HFF-Myc (cell line): ENCODE data around the gene SPRR5.

ENCODE experiments used
- DNase-seq: peaks from one replicate; pipeline ENCODE4 v3.0.0-alpha.2; 2011; ENCODE audit warnings: low read depth; ENCODE audit errors: extremely low read depth
- H3K4me3 ChIP-seq: replicated peaks from 2 replicates; pipeline ENCODE4 v1.5.1; 2011; ENCODE audit warnings: low read depth, mild to moderate bottlenecking, control low read depth, low read length
- TF ChIP-seq, protein P1 (sequence below): IDR thresholded peaks from 2 replicates; pipeline ENCODE4 v1.5.1; 2012; ENCODE audit warnings: mild to moderate bottlenecking, low read depth, low read length, control low read depth; ENCODE audit errors: missing control alignments

SPRR5 gene

DNA sequence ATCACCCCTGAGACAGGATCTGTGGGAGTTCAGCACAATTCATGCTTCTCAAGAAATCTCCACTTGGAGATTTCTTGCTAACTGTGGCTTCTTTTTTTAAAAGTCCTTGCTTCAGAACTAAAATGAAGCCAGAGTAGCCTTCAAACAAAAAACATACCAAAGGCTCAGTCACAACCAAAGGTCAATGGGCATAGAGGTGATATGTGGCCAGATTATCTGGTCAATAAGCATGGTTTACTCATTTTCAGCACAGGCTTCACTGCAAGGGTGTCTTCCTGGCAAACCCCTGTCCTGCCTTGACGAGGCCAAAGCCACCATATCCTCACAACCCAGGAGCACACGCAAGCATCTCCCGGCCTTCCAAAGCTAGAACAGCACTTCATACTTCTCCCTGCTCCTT, 12.3 kb downstream of the SPRR5 start:
- H3K4me3 ChIP-seq, result no peak overlapping the region
- DNase-seq, result no peak
- TF ChIP-seq, protein P1, sequence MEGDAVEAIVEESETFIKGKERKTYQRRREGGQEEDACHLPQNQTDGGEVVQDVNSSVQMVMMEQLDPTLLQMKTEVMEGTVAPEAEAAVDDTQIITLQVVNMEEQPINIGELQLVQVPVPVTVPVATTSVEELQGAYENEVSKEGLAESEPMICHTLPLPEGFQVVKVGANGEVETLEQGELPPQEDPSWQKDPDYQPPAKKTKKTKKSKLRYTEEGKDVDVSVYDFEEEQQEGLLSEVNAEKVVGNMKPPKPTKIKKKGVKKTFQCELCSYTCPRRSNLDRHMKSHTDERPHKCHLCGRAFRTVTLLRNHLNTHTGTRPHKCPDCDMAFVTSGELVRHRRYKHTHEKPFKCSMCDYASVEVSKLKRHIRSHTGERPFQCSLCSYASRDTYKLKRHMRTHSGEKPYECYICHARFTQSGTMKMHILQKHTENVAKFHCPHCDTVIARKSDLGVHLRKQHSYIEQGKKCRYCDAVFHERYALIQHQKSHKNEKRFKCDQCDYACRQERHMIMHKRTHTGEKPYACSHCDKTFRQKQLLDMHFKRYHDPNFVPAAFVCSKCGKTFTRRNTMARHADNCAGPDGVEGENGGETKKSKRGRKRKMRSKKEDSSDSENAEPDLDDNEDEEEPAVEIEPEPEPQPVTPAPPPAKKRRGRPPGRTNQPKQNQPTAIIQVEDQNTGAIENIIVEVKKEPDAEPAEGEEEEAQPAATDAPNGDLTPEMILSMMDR, result no peak

DNA sequence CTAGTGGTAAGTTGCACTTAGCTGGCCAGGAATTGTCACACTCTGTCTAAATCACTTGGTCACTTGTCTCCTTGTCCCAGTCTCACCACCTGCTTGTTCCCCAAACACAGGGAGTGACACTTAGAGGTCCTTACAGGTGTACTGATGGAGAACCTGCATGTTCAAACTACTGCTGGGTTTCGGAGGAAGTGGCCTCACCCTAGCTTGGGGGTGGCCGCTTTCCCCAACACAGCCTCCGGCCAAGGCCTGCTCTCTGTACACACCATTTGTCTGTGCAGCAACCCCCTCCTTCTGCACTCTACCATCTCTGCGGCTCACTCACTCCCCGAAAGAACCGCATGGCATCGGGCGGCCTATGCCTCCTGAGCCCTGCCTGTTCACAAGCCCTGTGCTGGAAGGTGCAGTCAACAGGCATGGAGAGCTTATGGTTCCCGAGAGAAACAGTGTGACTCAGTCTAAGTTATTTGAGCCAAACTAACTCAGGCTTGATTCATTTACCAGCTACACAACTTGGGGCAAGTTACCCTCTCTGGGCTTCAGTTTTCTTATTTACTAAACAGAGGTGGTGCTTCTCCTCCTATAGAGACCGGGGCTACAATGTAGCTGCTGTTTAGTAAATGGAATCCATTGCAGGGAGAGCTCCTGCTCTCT, 12.9 kb downstream of the SPRR5 start:
- TF ChIP-seq, protein P1, result no peak
- DNase-seq, result no peak
- no peak overlapping the region for H3K4me3 ChIP-seq

DNA sequence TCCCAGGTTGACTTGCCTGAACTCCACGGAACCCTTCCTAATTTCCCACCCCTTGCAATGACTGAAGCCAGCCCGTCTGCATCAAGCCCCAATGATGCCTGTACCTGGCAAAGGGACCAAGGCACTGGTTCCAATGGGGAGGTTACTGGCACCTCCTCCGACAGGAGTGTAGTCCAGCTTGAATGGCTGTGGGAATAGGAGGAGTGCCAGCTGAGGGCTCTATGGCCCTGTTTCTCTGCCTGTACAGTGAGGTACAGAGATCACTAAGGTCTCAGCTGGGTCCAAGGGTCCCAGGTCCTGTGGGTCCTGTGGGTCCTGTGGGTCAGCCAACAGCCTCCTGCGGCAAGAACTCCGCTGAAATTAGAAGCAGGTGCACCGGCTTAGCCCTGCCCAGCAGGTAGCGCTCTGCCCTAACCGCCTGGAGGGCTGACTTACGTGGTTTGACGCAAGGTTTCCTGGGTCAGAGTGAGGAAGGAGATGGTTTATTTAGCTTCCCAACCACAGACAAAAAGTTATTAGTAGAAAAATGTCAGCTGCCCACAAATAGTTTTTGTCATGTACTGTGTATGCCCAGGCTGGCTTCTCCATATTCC, 13.5 kb downstream of the SPRR5 start:
- TF ChIP-seq, protein P1, result no peak
- DNase-seq, result no peak
- no peak overlapping the region for H3K4me3 ChIP-seq

DNA sequence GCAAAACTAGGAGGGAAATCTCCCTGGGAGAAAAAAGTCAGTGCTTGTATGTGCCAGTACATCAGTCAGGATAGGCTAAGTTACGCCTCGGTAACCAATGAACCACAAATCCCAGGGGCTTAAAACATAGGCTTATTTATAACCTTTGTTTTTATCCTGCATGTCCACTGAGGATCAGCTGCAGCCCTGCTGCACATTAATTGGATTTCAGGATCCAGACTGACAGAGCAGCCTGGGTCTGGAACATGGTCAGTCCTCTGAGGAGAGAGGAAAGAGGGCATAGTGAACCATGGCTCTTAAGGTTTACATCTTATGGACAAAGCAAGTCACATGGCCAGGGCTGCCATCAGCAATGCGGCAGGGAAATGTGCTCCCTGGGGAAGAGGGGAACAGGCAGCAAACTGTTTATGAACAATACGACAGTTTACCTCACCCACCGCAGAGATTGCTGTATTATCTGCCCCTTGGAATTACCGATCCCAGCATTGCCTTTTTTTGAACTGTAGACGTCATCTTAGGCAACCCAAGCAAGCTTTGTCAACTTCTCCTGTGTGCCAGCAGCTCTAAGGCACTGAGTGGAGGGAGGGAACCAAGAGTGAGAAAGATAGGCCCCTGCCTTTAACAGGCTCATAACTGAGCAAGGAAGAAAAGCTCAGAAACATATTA, 14.4 kb downstream of the SPRR5 start:
- no peak for DNase-seq
- no peak overlapping the region for H3K4me3 ChIP-seq
- TF ChIP-seq, protein P1, result no peak

DNA sequence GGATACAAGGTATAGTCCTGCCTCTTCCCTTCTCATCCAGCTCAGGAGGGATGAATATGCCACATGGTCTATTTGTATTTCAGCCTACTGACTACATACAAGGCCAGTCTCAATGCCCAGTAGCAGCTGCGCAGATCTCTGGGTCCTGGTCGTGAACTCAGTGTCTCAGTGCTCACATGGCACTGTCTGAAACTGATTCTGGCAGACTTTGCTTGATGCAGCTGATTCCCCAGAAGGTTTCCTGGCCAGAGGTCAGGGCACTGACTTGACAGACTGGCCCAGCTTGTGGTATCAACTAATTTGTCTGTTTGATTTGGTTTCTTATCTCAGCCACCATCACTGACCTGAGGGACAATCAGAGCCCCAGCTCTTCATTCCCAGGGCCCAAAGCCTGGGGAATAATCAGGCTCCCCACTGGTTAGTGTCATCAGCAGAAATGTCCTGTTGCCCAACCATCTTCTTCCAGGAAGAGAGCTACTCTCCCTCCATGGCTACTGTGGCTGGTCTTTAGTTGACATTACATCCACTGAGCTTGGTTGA, 15.9 kb downstream of the SPRR5 start:
- DNase-seq, result no peak
- TF ChIP-seq, protein P1, result no peak
- no peak overlapping the region for H3K4me3 ChIP-seq

DNA sequence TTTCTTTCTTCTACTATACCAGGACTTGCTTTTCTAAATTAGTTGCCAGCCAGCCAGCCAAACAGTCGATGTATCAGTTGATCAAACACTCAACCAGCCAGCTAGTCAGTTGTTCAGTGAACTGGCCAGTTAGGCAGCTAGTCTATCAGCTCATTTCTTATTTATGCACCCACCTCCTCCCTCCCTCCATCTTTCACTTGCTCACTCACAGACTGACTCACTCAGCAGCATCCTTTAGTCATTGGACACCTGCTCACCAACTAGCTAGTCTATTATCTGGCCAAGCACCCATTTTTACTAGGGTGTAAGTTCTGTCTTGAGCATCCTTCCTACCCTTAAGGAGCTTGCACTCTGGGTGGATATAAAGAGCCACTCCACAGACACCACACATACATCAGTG, 17.5 kb downstream of the SPRR5 start:
- TF ChIP-seq, protein P1, result no peak
- no peak overlapping the region for H3K4me3 ChIP-seq
- no peak for DNase-seq
